GM06990 (cell line): Measurements from ENCODE around the gene NOL9.

ENCODE experiments used
- DNase-seq: peaks from one replicate; pipeline ENCODE4 v3.0.0-alpha.2; 2011; ENCODE audit not compliant: insufficient read length; ENCODE audit errors: extremely low read depth
- H3K27me3 ChIP-seq: replicated peaks from 2 replicates; pipeline ENCODE4 v1.6.0; 2011; ENCODE audit warnings: low read length; ENCODE audit not compliant: control insufficient read depth, insufficient read depth
- H3K36me3 ChIP-seq: 2 replicates; pipeline ENCODE4 v1.5.1; 2011; ENCODE audit warnings: low read length; ENCODE audit not compliant: control insufficient read depth, insufficient read depth
- H3K4me3 ChIP-seq: replicated peaks from 2 replicates; pipeline ENCODE4 v1.5.1; 2011; ENCODE audit warnings: low read depth, mild to moderate bottlenecking, control low read depth, low read length
- CTCF ChIP-seq: IDR thresholded peaks from 2 replicates; pipeline ENCODE4 v1.5.1; 2011; ENCODE audit warnings: low read length, control low read depth, mild to moderate bottlenecking, inconsistent platforms; ENCODE audit not compliant: insufficient read depth, poor library complexity, severe bottlenecking

The NOL9 gene

GRCh38 chr1:6471970-6472368, 82.3 kb downstream of the NOL9 start:
- H3K36me3 ChIP-seq = no peaks in the 10 kb centered on the region
- DNase-seq = no peak
- no peak for TF ChIP-seq CTCF
- no peak overlapping the region for H3K4me3 ChIP-seq
- no peaks in the 10 kb centered on the region for H3K27me3 ChIP-seq
